Keratinocyte (primary cell): ENCODE results near the gene VWA5A.

Experiments
- CTCF ChIP-seq, 3 experiments: IDR thresholded peaks in 1 of 3; conservative IDR thresholded peaks in 1 of 3; optimal IDR thresholded peaks in 1 of 3; 2 replicates in 2 of 3; 3 replicates in 1 of 3; pipeline versions ENCODE3 to v1.5.1; 2011; ENCODE audit warnings: low read length in 3 of 3, mild to moderate bottlenecking in 3 of 3, moderate library complexity in 2 of 3, control low read depth in 1 of 3, inconsistent platforms in 1 of 3; ENCODE audit not compliant: insufficient read depth in 2 of 3; ENCODE audit errors: extremely low read depth in 1 of 3
- EZH2 ChIP-seq: IDR thresholded peaks from one replicate; pipeline ENCODE4 v1.6.1; 2012; ENCODE audit warnings: inconsistent platforms, mild to moderate bottlenecking, low read length, moderate library complexity

GRCh38 chr11:124152770-124153407 is 37.6 kb downstream of the VWA5A start:
- TF ChIP-seq CTCF (optimal IDR thresholded peaks at IDR 0.05 in 1 of 3, IDR thresholded peaks at IDR 0.05 in 1 of 3, conservative IDR thresholded peaks at IDR 0.05 in 1 of 3; ENCODE audit: extremely low read depth in 1 of 3, insufficient read depth in 2 of 3, low read length in 3 of 3) (peak in 2 of 3 experiments; percentile 2 to 9), EZH2 (no peak)
